Transverse colon (tissue), 4 donors: ENCODE results near the gene TMED6.

Experiments
- POLR2A ChIP-seq: fragments of 450-650 bp; IDR thresholded peaks from one replicate; pipeline ENCODE4 v1.6.1; 2016; ENCODE audit warnings: antibody characterized with exemption, mild to moderate bottlenecking, moderate library complexity
- POLR2AphosphoS5 ChIP-seq, 3 donors: sonication (generic); formaldehyde crosslinking; IDR thresholded peaks; one replicate each; pipeline ENCODE4 v1.6.1; 2016; ENCODE audit warnings: antibody characterized with exemption in 3 of 3
- TF ChIP-seq, protein P1 (sequence below), 5 experiments: fragments of 200-600 bp in 3 of 5; fragments of 450-650 bp in 2 of 5; sonication (generic) in 3 of 5; IDR thresholded peaks; 1 replicate in 2 of 5; 2 replicates in 3 of 5; pipeline ENCODE4 v1.5.1; 2016 to 2017; ENCODE audit warnings: antibody characterized with exemption in 5 of 5, inconsistent platforms in 3 of 5, mild to moderate bottlenecking in 2 of 5, moderate library complexity in 1 of 5

DNA sequence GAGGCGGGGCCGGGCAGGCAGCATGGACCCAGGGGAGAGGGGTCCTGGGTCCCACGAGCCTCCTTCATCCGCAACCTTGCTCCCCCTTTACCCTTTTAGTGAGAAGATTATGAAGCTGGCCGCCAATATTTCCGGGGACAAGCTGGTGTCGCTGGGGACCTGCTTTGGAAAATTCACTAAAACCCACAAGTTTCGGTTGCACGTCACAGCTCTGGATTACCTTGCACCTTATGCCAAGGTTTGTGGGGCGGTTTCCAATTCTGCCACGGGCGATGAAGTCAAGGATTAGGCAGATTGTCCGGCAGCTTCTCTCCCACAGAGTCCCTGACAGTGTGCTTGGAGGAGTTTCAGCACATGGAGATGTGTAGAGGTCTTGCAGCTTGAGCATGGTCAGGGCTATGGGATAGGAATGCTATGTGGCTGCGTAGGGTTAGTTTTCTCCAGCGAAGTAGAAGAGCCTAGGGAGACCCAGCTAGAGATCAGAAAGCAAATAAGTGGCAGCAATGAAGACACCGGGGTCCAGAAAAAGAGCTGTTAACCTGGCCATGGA is 11.4 kb downstream of the TMED6 start:
- TF ChIP-seq, protein P1, sequence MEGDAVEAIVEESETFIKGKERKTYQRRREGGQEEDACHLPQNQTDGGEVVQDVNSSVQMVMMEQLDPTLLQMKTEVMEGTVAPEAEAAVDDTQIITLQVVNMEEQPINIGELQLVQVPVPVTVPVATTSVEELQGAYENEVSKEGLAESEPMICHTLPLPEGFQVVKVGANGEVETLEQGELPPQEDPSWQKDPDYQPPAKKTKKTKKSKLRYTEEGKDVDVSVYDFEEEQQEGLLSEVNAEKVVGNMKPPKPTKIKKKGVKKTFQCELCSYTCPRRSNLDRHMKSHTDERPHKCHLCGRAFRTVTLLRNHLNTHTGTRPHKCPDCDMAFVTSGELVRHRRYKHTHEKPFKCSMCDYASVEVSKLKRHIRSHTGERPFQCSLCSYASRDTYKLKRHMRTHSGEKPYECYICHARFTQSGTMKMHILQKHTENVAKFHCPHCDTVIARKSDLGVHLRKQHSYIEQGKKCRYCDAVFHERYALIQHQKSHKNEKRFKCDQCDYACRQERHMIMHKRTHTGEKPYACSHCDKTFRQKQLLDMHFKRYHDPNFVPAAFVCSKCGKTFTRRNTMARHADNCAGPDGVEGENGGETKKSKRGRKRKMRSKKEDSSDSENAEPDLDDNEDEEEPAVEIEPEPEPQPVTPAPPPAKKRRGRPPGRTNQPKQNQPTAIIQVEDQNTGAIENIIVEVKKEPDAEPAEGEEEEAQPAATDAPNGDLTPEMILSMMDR (IDR thresholded peaks at IDR 0.05) = no peak
- TF ChIP-seq POLR2A (no peak), POLR2AphosphoS5 (IDR thresholded peaks at IDR 0.05) (no peak)
